GM12878 (cell line): Measurements from ENCODE around the gene TPPP. TPM values are rescaled to one million over a fixed set of nuclear protein-coding genes. Genes with fewer than 3 reads are reported as not detected.

ENCODE experiments used
- ATAC-seq: fragments of 200-7000 bp; cut with Tn5 transposase; 3 replicates; pipeline ENCODE4 v1.9.1; 2020; ENCODE audit warnings: mild to moderate bottlenecking, moderate library complexity
- BruUV-seq: library from RNA; stranded (reverse); fragments of 400-500 nt; replicated peaks from 2 replicates; lab custom pipeline; 2021; lab: Mats Ljungman, UMichigan
- CTCF ChIA-PET: fragments of 300-600 bp; sonication (Branson Sonifier 250); formaldehyde crosslinking; extraction: SDS; loops from one replicate; lab custom pipeline; 2021; ENCODE audit warnings: inconsistent platforms; lab: Yijun Ruan, JAX
- POLR2A ChIA-PET: fragments of 350-600 bp; formaldehyde crosslinking; extraction: SDS; loops from one replicate; lab custom pipeline; 2021; ENCODE audit warnings: inconsistent platforms; lab: Charles Lee
- RAD21 ChIA-PET: fragments of 300-600 bp; sonication (Branson Sonifier 250); formaldehyde crosslinking; loops from one replicate; lab custom pipeline; 2023; ENCODE audit warnings: antibody characterized with exemption; ENCODE audit not compliant: unreplicated experiment; lab: Charles Lee
- SMC1A ChIA-PET: fragments of 300-600 bp; sonication (Branson Sonifier 250); formaldehyde crosslinking; loops from one replicate; lab custom pipeline; 2023; ENCODE audit not compliant: unreplicated experiment, uncharacterized antibody; lab: Charles Lee
- DNase-seq: peaks from one replicate; pipeline ENCODE4 v3.0.0-alpha.2; 2011; ENCODE audit warnings: low read depth, low spot score
- FAIRE-seq: peaks from 3 replicates; lab custom pipeline; 2011; peaks lifted over from hg19 to GRCh38; lab: Jason Lieb, UNC
- H2AFZ ChIP-seq: 2 replicates; pipeline ENCODE4 v1.6.0; 2011; ENCODE audit warnings: low read depth, low read length, control low read depth; ENCODE audit not compliant: control insufficient read depth
- H3K27ac ChIP-seq: 2 replicates; pipeline ENCODE4 v1.5.1; 2011; ENCODE audit warnings: control low read depth; ENCODE audit not compliant: control insufficient read depth, insufficient read depth
- H3K27me3 ChIP-seq, 2 experiments: replicated peaks in 1 of 2; 2 replicates each; pipeline versions ENCODE4 v1.6.0 to v1.6.1; 2011; ENCODE audit warnings: low read length in 1 of 2; ENCODE audit not compliant: control insufficient read depth in 2 of 2, insufficient read depth in 2 of 2
- H3K36me3 ChIP-seq, 2 experiments: 2 replicates each; pipeline ENCODE4 v1.5.1; 2011; ENCODE audit warnings: low read length in 1 of 2; ENCODE audit not compliant: control insufficient read depth in 2 of 2, insufficient read depth in 2 of 2
- H3K4me1 ChIP-seq: 2 replicates; pipeline ENCODE4 v1.6.1; 2011; ENCODE audit warnings: mild to moderate bottlenecking, low read length, moderate library complexity, mixed read lengths; ENCODE audit not compliant: control insufficient read depth, insufficient read depth
- H3K4me2 ChIP-seq: 2 replicates; pipeline ENCODE4 v1.6.0; 2011; ENCODE audit warnings: control low read depth; ENCODE audit not compliant: control insufficient read depth, insufficient read depth
- H3K4me3 ChIP-seq: fragments of 200-600 bp; sonication (generic); 2 replicates; pipeline ENCODE4 v1.5.1; 2016
- H3K79me2 ChIP-seq: 2 replicates; pipeline ENCODE4 v1.6.0; 2011; ENCODE audit warnings: low read length; ENCODE audit not compliant: control insufficient read depth, insufficient read depth
- H3K9ac ChIP-seq: 2 replicates; pipeline ENCODE4 v1.8.0; 2011; ENCODE audit warnings: low read length, control low read depth, mixed read lengths; ENCODE audit not compliant: control insufficient read depth, insufficient read depth
- H3K9me3 ChIP-seq: replicated peaks from 3 replicates; pipeline ENCODE4 v1.5.1; 2011; ENCODE audit warnings: mild to moderate bottlenecking, low read length; ENCODE audit not compliant: control insufficient read depth, insufficient read depth
- H4K20me1 ChIP-seq: 2 replicates; pipeline ENCODE4 v1.6.0; 2011; ENCODE audit not compliant: control insufficient read depth, insufficient read depth
- BCL3 ChIP-seq: IDR thresholded peaks from 2 replicates; pipeline ENCODE4 v1.6.1; 2011; ENCODE audit warnings: borderline replicate concordance, low read depth, mild to moderate bottlenecking, moderate library complexity, low read length; ENCODE audit not compliant: insufficient read depth, poor library complexity, severe bottlenecking
- BMI1 ChIP-seq: fragments of 450-650 bp; IDR thresholded peaks from 2 replicates; pipeline ENCODE4 v1.6.1; 2016; ENCODE audit warnings: mild to moderate bottlenecking, moderate library complexity, borderline replicate concordance
- HDAC6 ChIP-seq: fragments of 200-600 bp; sonication (generic); IDR thresholded peaks from one replicate; pipeline ENCODE4 v1.8.0; 2017; ENCODE audit warnings: antibody characterized with exemption; ENCODE audit not compliant: unreplicated experiment
- KDM1A ChIP-seq: fragments of 200-600 bp; sonication (generic); IDR thresholded peaks from 2 replicates; pipeline ENCODE4 v1.6.1; 2016; ENCODE audit warnings: borderline replicate concordance
- LARP7 ChIP-seq: fragments of 450-650 bp; IDR thresholded peaks from 2 replicates; pipeline ENCODE4 v1.6.1; 2017; ENCODE audit warnings: mild to moderate bottlenecking
- MXI1 ChIP-seq: fragments of 150-350 bp; IDR thresholded peaks from 2 replicates; pipeline ENCODE4 v1.6.1; 2011; ENCODE audit warnings: low read depth, mild to moderate bottlenecking, inconsistent platforms, low read length, improper control_type of control experiment
- NFYA ChIP-seq: IDR thresholded peaks from 2 replicates; pipeline ENCODE4 v1.6.1; 2011; ENCODE audit warnings: low read depth, mild to moderate bottlenecking, low read length, improper control_type of control experiment, borderline replicate concordance
- PAX8 ChIP-seq: fragments of 450-650 bp; IDR thresholded peaks from 2 replicates; pipeline ENCODE4 v1.6.1; 2017; ENCODE audit warnings: mild to moderate bottlenecking, moderate library complexity
- PBX3 ChIP-seq: IDR thresholded peaks from 2 replicates; pipeline ENCODE4 v1.6.1; 2011; ENCODE audit warnings: mild to moderate bottlenecking, low read depth, low read length, moderate library complexity; ENCODE audit not compliant: insufficient replicate concordance
- SKIL ChIP-seq: fragments of 450-650 bp; IDR thresholded peaks from 2 replicates; pipeline ENCODE4 v1.6.1; 2017; ENCODE audit warnings: mild to moderate bottlenecking, low read depth, inconsistent platforms; ENCODE audit not compliant: poor library complexity, severe bottlenecking
- TCF3 ChIP-seq: IDR thresholded peaks from 2 replicates; pipeline ENCODE4 v1.6.1; 2012; ENCODE audit warnings: low read depth, mild to moderate bottlenecking, low read length, borderline replicate concordance; ENCODE audit not compliant: insufficient read depth
- ZNF217 ChIP-seq: fragments of 450-650 bp; IDR thresholded peaks from 2 replicates; pipeline ENCODE4 v1.6.1; 2017; ENCODE audit warnings: antibody characterized with exemption, mild to moderate bottlenecking
- WGBS: methylation state at CpG from one replicate; pipeline ENCODE4 v1.1.6; 2016; ENCODE audit warnings: low lambda C conversion rate; ENCODE audit not compliant: insufficient replicate concordance, insufficient coverage; ENCODE audit errors: missing lambda C conversion rate; 5-methylcytosine and 5-hydroxymethylcytosine counted together
- in situ Hi-C: fragments of 300-500 bp; cut with MboI; formaldehyde crosslinking; loops from 9 replicates; pipeline ENCODE4 v1.14.3; 2018; ENCODE audit warnings: mixed read lengths
- intact Hi-C: fragments of 100-400 bp; cut with micrococcal nuclease; formaldehyde crosslinking; loops from one replicate; pipeline ENCODE4 v1.14.2; 2022; ENCODE audit not compliant: unreplicated experiment
- polyA plus RNA-seq, 11 experiments: library from polyadenylated mRNA; depleted of rRNA in 4 of 11; unstranded in 6 of 11; stranded (reverse) in 5 of 11; fragments of >200 nt; fragmentation: Nextera tagmentation in 4 of 11; fragmentation: Illumina TruSeq in 1 of 11; extraction: Ambion mirVana in 4 of 11; extraction: Trizol in 1 of 11; gene quantifications; 1 replicate in 1 of 11; 2 replicates in 10 of 11; pipeline versions ENCODE4 v1.2.1 to v1.2.3, GENCODE V29; 2011 to 2016; ENCODE audit warnings: inconsistent platforms in 2 of 11, missing spikeins in 2 of 11, low read depth in 1 of 11
- total RNA-seq, 4 experiments: library from RNA; depleted of rRNA in 3 of 4; stranded (reverse); fragments of >200 nt in 3 of 4; fragmentation: Illumina TruSeq in 1 of 4; extraction: Trizol in 1 of 4; gene quantifications; 2 replicates each; pipeline versions ENCODE4 v1.2.1 to v1.2.3, GENCODE V29; 2013 to 2021

TPPP gene
- total and polyA plus RNA-seq, 10 of the 15 experiments (the other 5 are each of a cell fraction or from before 2014, with no cell fraction given), result under 0.01 to 0.24 (median 0.04) TPM; not detected in 4

- TF ChIP-seq MXI1 (peak; percentile 31; the same call in 1 of the 2 replicates), NFYA (no peak), LARP7 (peak; percentile 40; the same call in 1 of the 2 replicates)
These were observed 81.2 kb downstream of the TPPP start, which contains the start of gene CEP72 (continued) for GRCh38 chr5:611731-612486.

GRCh38 chr5:610744-611730 is 82.1 kb downstream of the TPPP start:
- ChIA-PET SMC1A (no interaction called here), POLR2A (no interaction called here), CTCF (no interaction called here), RAD21 (interaction anchor here (0.7 kb wide), 1 partner anchor 294 kb away, joined by 3 read pairs; no protein-coding TSS in a partner anchor)
- ATAC-seq, result no peak
- intact Hi-C loops, result loop anchor here (10.0 kb wide), 1 partner anchor 136 kb away; no protein-coding TSS in a partner anchor
- no peak for FAIRE-seq
- Histone ChIP-seq H3K36me3 (no peaks in the 10 kb centered on the region), H3K9me3 (no peaks in the 10 kb centered on the region; the same call in 2 of the 3 replicates), H3K79me2 (peaks cover 21% of the 10 kb centered on the region), H3K4me1 (peaks cover 20% of the 10 kb centered on the region), H2AFZ (peak overlapping the region; percentile 51), H3K4me2 (peak overlapping the region; percentile 82), H3K4me3 (peak overlapping the region; percentile 71), H3K27me3 (no peaks in the 10 kb centered on the region; a peak in 1 of 4 replicates), H3K9ac (peak overlapping the region; percentile 45; the same call in 1 of the 2 replicates), H4K20me1 (no peaks in the 10 kb centered on the region), H3K27ac (no peak overlapping the region; the same call in 1 of the 2 replicates)
- WGBS, result 35% methylated on average over 11 of the region's 11 CpGs
- in situ Hi-C loops, result no loop called here
- no TSS peak for BruUV-seq
- no peak for DNase-seq
- TF ChIP-seq SKIL, result no peak
- no peak for TF ChIP-seq BMI1
- 0 out of 2 replicates have a peak, but pooled peaks have one; percentile 28 for TF ChIP-seq KDM1A
- TF ChIP-seq BCL3, result peak; percentile 80
- no peak for TF ChIP-seq HDAC6
- TF ChIP-seq ZNF217, result no peak
- TF ChIP-seq PAX8, result peak; percentile 74; the same call in 1 of the 2 replicates
- TF ChIP-seq TCF3, result 0 out of 2 replicates have a peak, but pooled peaks have one; percentile 19
- TF ChIP-seq PBX3, result peak; percentile 5
